ENCODE data around the gene DENND1A.

DNA sequence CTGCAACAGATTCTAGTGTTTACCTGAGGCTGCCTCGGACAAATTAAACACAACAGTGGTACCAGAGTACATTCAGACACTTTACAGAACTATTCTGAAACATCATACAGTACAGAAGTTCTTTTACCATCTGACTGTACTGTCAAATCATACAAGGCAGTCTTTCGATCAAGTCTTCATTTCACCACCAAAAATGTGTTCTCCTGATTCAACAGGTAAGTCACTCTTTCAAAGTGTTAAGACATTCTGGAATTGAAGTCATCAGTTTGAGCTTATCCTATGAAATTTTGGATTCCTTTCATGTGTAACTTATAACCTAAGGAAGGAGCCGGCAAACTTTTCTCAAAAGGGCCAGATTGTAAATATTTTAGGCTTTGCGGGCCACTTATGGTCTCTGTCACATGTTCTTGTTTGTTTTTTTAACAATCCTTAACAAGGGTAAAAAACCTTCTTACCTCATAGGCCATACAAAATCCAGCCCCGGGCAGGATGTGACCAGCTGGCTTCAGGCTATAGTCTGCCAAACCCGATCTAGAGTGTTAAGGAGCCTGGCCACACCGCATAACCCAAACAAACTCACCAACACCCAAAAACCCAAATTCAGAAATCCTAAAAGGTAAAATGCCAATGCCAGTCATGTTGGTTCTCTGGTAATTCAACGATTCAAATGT is 151.6 kb downstream of the DENND1A start:
- TF ChIP-seq, protein P1, sequence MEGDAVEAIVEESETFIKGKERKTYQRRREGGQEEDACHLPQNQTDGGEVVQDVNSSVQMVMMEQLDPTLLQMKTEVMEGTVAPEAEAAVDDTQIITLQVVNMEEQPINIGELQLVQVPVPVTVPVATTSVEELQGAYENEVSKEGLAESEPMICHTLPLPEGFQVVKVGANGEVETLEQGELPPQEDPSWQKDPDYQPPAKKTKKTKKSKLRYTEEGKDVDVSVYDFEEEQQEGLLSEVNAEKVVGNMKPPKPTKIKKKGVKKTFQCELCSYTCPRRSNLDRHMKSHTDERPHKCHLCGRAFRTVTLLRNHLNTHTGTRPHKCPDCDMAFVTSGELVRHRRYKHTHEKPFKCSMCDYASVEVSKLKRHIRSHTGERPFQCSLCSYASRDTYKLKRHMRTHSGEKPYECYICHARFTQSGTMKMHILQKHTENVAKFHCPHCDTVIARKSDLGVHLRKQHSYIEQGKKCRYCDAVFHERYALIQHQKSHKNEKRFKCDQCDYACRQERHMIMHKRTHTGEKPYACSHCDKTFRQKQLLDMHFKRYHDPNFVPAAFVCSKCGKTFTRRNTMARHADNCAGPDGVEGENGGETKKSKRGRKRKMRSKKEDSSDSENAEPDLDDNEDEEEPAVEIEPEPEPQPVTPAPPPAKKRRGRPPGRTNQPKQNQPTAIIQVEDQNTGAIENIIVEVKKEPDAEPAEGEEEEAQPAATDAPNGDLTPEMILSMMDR (IDR thresholded peaks at IDR 0.05) = no peak
- no peak for TF ChIP-seq POLR2A (IDR thresholded peaks at IDR 0.05)
